SK-N-SH treated with all-trans-retinoic acid at 6 μM for 48 hours (cell line): Measurements from ENCODE around the gene SNX9.
A peak's percentile ranks its signal among the peaks of the same experiment; 100 is the strongest.

Source experiments
- ATAC-seq: fragments of 200-7000 bp; cut with Tn5 transposase; 3 replicates; pipeline ENCODE4 v1.9.1; 2020; ENCODE audit warnings: mild to moderate bottlenecking, moderate library complexity
- ARNTL ChIP-seq: fragments of 450-650 bp; formaldehyde crosslinking; IDR thresholded peaks from 2 replicates; pipeline ENCODE4 v1.5.0; 2020; ENCODE audit warnings: low read depth, mild to moderate bottlenecking, moderate library complexity, borderline replicate concordance
- BACH2 ChIP-seq: fragments of 250-450 bp; sonication (Bioruptor Pico); IDR thresholded peaks from 2 replicates; pipeline ENCODE4 v1.9.0; 2021; ENCODE audit warnings: mild to moderate bottlenecking, borderline replicate concordance
- CSDC2 ChIP-seq: fragments of 250-450 bp; sonication (Bioruptor Pico); IDR thresholded peaks from 2 replicates; pipeline ENCODE4 v1.5.0; 2020; ENCODE audit warnings: mild to moderate bottlenecking, moderate library complexity
- ESRRG ChIP-seq: fragments of 250-450 bp; sonication (Bioruptor Pico); IDR thresholded peaks from 2 replicates; pipeline ENCODE4 v1.6.1; 2021; ENCODE audit warnings: mild to moderate bottlenecking
- GLIS3 ChIP-seq: fragments of 250-450 bp; sonication (Bioruptor Pico); IDR thresholded peaks from 2 replicates; pipeline ENCODE4 v1.5.0; 2020; ENCODE audit warnings: mild to moderate bottlenecking, moderate library complexity
- ISL1 ChIP-seq: fragments of 250-450 bp; sonication (Bioruptor Pico); IDR thresholded peaks from 2 replicates; pipeline ENCODE4 v2.1.2; 2022; ENCODE audit warnings: mild to moderate bottlenecking, moderate library complexity
- OSR1 ChIP-seq: fragments of 250-450 bp; sonication (Bioruptor Pico); IDR thresholded peaks from 2 replicates; pipeline ENCODE4 v1.8.0; 2022; ENCODE audit warnings: moderate library complexity, mild to moderate bottlenecking, inconsistent platforms
- PATZ1 ChIP-seq: fragments of 250-450 bp; sonication (Bioruptor Pico); IDR thresholded peaks from 2 replicates; pipeline ENCODE4 v1.8.0; 2020; ENCODE audit warnings: mild to moderate bottlenecking, moderate library complexity, borderline replicate concordance
- POU6F1 ChIP-seq: fragments of 250-450 bp; sonication (Bioruptor Pico); IDR thresholded peaks from 2 replicates; pipeline ENCODE4 v1.8.0; 2021; ENCODE audit warnings: low read depth, mild to moderate bottlenecking, moderate library complexity, borderline replicate concordance
- PPARA ChIP-seq: fragments of 250-450 bp; sonication (Bioruptor Pico); IDR thresholded peaks from 2 replicates; pipeline ENCODE4 v1.5.0; 2020; ENCODE audit warnings: mild to moderate bottlenecking, borderline replicate concordance
- RARB ChIP-seq: fragments of 250-450 bp; sonication (Bioruptor Pico); IDR thresholded peaks from 2 replicates; pipeline ENCODE4 v1.8.0; 2021; ENCODE audit warnings: mild to moderate bottlenecking, moderate library complexity
- SNAI2 ChIP-seq: fragments of 250-450 bp; sonication (Bioruptor Pico); IDR thresholded peaks from 2 replicates; pipeline ENCODE4 v1.5.0; 2020; ENCODE audit warnings: mild to moderate bottlenecking, moderate library complexity
- TCF4 ChIP-seq: fragments of 250-450 bp; sonication (Bioruptor Pico); IDR thresholded peaks from 2 replicates; pipeline ENCODE4 v1.8.0; 2021; ENCODE audit warnings: mild to moderate bottlenecking, moderate library complexity, borderline replicate concordance
- TOX ChIP-seq: fragments of 250-450 bp; sonication (Bioruptor Pico); IDR thresholded peaks from 2 replicates; pipeline ENCODE4 v1.8.0; 2021; ENCODE audit warnings: mild to moderate bottlenecking, moderate library complexity, borderline replicate concordance
- ZC3H10 ChIP-seq: fragments of 250-450 bp; sonication (Bioruptor Pico); IDR thresholded peaks from 2 replicates; pipeline ENCODE4 v1.5.1; 2021; ENCODE audit warnings: mild to moderate bottlenecking, moderate library complexity
- ZFP3 ChIP-seq: fragments of 250-450 bp; sonication (Bioruptor Pico); IDR thresholded peaks from 2 replicates; pipeline ENCODE4 v1.5.0; 2020; ENCODE audit warnings: mild to moderate bottlenecking, moderate library complexity
- ZNF565 ChIP-seq: fragments of 450-650 bp; formaldehyde crosslinking; conservative IDR thresholded peaks from 2 replicates; pipeline ENCODE4 v1.5.0; 2020; ENCODE audit warnings: low read depth, mild to moderate bottlenecking, moderate library complexity
- ZNF8 ChIP-seq: fragments of 450-650 bp; formaldehyde crosslinking; IDR thresholded peaks from 2 replicates; pipeline ENCODE4 v1.5.0; 2020; ENCODE audit warnings: mild to moderate bottlenecking, moderate library complexity
- TF ChIP-seq, protein P1 (sequence below): fragments of 250-450 bp; sonication (Bioruptor Pico); IDR thresholded peaks from 2 replicates; pipeline ENCODE4 v1.5.1; 2020; ENCODE audit warnings: low read depth, mild to moderate bottlenecking, moderate library complexity
- TF ChIP-seq, protein P2 (sequence below): fragments of 250-450 bp; sonication (Bioruptor Pico); IDR thresholded peaks from 2 replicates; pipeline ENCODE4 v1.5.0; 2020; ENCODE audit warnings: mild to moderate bottlenecking, moderate library complexity

Gene SNX9

DNA sequence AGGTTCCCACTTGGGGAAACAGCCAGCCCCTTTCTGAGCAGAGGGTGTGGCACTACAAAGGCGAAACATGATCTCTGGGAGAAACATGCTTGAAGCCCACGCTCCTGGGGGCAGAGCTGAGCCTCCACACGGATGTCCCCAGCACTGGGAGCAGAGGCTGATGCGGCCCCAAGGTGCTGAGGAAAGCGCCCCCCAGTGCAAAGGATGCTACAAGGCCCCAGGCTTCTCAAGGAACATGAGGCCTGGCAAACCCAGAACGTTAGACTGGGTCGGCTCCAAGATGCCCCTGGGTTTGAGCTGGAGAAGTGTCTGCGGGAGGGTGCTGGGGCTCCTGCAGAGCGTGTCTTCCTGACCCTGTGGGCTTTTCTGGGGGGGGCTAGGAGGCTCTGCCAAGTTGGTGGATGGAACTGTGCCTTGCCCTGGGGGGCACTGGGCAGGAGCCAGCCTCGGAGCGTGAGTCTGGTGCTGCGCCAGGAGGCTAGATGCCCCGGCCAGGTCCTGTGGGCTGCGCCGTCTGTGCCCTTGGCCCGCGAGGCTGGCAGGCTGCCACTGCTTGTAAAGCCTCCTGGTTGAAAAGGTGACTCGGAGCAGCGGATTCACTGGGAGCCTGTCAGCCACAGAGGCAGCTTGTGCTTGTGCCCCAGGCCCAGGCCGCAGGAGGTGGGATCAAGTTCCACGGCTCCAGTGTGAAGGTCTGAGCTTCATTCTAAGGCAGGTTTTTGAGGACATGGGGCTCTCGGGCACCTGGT, 166.7 kb downstream of the SNX9 start:
- peak; percentile 91; the same call in 1 of the 2 replicates for TF ChIP-seq PATZ1 (CRISPR knock-in tag)
- no peak for TF ChIP-seq TCF4 (CRISPR knock-in tag)
- TF ChIP-seq ZFP3 (CRISPR knock-in tag) = peak; percentile 55; the same call in 1 of the 2 replicates
- peak; percentile 87 for ATAC-seq

GRCh38 chr6:157990321-157991066, 167.4 kb downstream of the SNX9 start:
- ATAC-seq = no peak
- no peak for TF ChIP-seq SNAI2 (CRISPR knock-in tag)
- no peak for TF ChIP-seq BACH2 (CRISPR knock-in tag)
- no peak for TF ChIP-seq ARNTL (CRISPR knock-in tag)
- TF ChIP-seq ZNF8 (CRISPR knock-in tag) = no peak
- TF ChIP-seq PPARA = no peak
- TF ChIP-seq ESRRG (CRISPR knock-in tag) = no peak
- no peak for TF ChIP-seq POU6F1 (CRISPR knock-in tag)
- no peak for TF ChIP-seq CSDC2
- TF ChIP-seq, protein P1, sequence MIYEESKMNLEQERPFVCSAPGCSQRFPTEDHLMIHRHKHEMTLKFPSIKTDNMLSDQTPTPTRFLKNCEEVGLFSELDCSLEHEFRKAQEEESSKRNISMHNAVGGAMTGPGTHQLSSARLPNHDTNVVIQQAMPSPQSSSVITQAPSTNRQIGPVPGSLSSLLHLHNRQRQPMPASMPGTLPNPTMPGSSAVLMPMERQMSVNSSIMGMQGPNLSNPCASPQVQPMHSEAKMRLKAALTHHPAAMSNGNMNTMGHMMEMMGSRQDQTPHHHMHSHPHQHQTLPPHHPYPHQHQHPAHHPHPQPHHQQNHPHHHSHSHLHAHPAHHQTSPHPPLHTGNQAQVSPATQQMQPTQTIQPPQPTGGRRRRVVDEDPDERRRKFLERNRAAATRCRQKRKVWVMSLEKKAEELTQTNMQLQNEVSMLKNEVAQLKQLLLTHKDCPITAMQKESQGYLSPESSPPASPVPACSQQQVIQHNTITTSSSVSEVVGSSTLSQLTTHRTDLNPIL (CRISPR knock-in tag) = no peak
- TF ChIP-seq OSR1 (CRISPR knock-in tag) = no peak
- no peak for TF ChIP-seq GLIS3 (CRISPR knock-in tag)

DNA sequence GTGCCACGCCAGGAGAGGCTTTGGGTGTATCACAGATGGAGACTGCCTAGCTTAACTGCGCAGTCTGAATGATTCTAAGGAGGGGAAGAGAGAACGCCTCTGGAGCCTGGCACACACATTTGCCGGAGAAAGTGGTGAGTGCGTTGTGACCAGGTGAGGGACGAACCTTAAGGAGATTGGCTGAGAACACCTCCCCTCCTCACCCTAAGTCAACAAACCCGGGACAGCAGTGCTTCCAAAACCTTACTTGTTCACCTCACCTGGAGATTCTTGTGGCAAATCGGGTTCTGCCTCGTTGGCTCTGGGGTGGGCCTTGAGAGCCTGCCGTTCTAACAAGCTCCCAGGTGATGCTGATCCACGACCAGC, 168.0 kb downstream of the SNX9 start:
- no peak for TF ChIP-seq OSR1 (CRISPR knock-in tag)
- no peak for TF ChIP-seq ARNTL (CRISPR knock-in tag)
- TF ChIP-seq, protein P1 (CRISPR knock-in tag) = no peak
- TF ChIP-seq ZFP3 (CRISPR knock-in tag) = no peak
- TF ChIP-seq GLIS3 (CRISPR knock-in tag) = no peak
- no peak for TF ChIP-seq SNAI2 (CRISPR knock-in tag)
- no peak for TF ChIP-seq CSDC2
- no peak for TF ChIP-seq ZC3H10 (CRISPR knock-in tag)
- TF ChIP-seq, protein P2, sequence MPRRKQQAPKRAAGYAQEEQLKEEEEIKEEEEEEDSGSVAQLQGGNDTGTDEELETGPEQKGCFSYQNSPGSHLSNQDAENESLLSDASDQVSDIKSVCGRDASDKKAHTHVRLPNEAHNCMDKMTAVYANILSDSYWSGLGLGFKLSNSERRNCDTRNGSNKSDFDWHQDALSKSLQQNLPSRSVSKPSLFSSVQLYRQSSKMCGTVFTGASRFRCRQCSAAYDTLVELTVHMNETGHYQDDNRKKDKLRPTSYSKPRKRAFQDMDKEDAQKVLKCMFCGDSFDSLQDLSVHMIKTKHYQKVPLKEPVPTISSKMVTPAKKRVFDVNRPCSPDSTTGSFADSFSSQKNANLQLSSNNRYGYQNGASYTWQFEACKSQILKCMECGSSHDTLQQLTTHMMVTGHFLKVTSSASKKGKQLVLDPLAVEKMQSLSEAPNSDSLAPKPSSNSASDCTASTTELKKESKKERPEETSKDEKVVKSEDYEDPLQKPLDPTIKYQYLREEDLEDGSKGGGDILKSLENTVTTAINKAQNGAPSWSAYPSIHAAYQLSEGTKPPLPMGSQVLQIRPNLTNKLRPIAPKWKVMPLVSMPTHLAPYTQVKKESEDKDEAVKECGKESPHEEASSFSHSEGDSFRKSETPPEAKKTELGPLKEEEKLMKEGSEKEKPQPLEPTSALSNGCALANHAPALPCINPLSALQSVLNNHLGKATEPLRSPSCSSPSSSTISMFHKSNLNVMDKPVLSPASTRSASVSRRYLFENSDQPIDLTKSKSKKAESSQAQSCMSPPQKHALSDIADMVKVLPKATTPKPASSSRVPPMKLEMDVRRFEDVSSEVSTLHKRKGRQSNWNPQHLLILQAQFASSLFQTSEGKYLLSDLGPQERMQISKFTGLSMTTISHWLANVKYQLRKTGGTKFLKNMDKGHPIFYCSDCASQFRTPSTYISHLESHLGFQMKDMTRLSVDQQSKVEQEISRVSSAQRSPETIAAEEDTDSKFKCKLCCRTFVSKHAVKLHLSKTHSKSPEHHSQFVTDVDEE = no peak
- TF ChIP-seq BACH2 (CRISPR knock-in tag) = no peak
- TF ChIP-seq PPARA = no peak
- ATAC-seq = no peak

DNA sequence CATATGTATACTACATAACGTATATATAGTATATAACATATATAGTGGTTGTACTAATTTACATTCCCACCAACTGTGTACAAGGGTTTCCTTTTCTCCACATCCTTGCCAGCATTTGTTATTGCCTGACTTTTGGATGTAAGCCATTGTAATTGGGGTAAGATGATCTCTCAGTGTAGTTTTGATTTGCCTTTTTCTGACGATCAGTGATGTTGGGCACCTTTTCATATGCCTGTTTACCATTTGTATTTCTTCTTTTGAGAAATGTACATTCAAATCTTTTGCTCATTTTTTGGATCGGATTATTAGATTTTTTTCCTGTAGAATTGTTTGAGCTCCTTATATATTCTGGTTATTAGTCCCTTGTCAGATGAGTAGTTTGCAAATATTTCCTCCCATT, 170.0 kb downstream of the SNX9 start:
- no peak for ATAC-seq
- TF ChIP-seq ISL1 (CRISPR knock-in tag) (no peak), ARNTL (CRISPR knock-in tag) (no peak), TOX (CRISPR knock-in tag) (no peak), TCF4 (CRISPR knock-in tag) (no peak), CSDC2 (no peak), PATZ1 (CRISPR knock-in tag) (no peak), ZNF8 (CRISPR knock-in tag) (no peak), ZNF565 (CRISPR knock-in tag) (no peak), RARB (CRISPR knock-in tag) (no peak), ZC3H10 (CRISPR knock-in tag) (no peak), ZFP3 (CRISPR knock-in tag) (no peak), GLIS3 (CRISPR knock-in tag) (no peak)
- TF ChIP-seq, protein P1 (CRISPR knock-in tag) = no peak
